ENCODE results near the gene UTP18.
A peak's percentile ranks its signal among the peaks of the same experiment; 100 is the strongest.
"Not testable (repeated sequence)": the region's sequence is repeated elsewhere in the genome, so short reads cannot be mapped to it uniquely, and the experiment has no call there.

UTP18 gene

DNA sequence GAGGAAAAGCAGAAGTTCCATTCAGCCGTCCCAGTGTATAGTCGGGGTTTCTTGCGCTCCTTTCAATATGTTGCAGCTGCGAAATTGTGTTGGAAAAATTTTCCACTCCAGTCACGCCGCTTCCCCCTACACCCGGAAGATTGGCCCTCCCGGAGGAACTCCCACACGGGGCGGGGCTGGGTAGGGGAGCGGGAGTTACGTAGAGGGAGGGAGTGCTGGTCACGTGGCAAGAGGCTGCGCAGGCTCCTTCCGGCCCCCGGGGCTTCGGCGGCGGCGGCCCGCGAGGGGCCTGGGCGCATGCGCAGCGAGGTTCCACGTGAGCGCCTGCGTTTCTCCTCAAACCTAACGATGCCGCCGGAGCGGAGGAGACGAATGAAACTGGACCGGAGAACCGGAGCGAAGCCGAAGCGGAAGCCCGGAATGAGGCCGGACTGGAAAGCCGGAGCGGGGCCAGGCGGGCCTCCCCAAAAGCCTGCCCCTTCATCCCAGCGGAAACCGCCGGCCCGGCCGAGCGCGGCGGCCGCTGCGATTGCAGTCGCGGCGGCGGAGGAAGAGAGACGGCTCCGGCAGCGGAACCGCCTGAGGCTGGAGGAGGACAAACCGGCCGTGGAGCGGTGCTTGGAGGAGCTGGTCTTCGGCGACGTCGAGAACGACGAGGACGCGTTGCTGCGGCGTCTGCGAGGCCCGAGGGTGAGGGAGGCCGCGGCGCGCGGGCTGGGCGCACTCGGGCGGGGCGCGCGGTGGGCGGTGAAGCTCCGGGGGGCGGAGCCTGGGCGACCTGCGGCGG is at the start of gene UTP18:
Gene UTP18, plus strand, starts transcription at position 310 of the 787 bp plus-strand sequence. Its CDS starts 39 bp downstream, at position 349.
- peak; percentile 83 for DNase-seq

DNA sequence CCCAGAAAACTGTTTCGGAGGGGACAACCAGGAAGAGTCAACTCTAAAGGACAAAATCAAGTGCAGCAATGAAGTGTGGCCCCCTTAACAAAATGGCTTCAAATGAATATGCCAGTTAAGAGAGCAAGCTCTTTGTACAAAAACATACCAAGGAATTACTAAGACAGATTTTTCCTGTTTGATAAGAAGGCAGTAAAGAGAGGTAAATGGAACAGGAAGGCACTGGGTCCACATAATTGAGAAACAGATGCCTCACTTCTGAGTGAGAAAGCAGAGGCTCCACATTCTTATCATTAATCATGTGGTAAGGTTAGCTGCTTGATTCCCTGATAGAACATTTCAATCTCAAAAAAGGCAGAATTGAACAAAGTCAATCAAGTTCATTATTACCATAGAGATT is 45.4 kb upstream of the UTP18 start:
- DNase-seq = no peak

DNA sequence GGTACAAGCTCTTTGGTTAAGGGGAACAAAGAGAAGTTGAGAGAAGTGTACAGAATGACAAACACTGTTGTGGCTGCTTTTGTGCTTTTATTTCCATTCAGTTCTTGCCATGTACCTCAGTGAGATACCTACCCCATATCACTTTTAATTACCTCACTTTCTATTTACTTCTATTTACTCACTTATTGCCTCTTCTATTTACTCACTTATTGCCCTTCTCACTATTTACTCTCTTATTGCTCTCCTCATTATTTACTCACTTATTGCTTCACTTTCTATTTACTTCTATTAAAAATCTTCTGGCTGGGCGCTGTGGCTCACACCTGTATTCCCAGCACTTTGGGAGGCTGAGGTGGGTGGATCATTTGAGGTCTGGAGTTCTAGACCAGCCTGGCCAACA is 42.4 kb upstream of the UTP18 start:
- DNase-seq = no peak

DNA sequence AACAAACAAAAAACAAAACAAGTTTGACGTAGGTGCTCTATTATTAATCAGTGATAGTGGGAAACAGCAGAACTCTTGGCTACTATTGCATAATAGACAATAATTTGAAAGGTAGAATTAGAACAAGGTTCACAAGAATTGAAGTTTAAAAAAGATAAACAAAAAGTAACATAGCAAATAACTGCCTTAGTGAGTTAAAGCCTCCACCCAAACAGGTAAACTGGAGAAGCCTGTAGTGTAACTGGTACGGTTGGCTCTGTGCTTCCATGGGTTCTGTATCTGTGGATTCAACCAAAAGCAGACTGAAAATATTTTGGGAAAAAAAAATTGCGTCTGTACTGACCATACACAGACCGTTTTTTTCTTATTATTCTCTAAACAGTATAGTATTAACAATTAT is 39.0 kb upstream of the UTP18 start:
- DNase-seq = no peak

DNA sequence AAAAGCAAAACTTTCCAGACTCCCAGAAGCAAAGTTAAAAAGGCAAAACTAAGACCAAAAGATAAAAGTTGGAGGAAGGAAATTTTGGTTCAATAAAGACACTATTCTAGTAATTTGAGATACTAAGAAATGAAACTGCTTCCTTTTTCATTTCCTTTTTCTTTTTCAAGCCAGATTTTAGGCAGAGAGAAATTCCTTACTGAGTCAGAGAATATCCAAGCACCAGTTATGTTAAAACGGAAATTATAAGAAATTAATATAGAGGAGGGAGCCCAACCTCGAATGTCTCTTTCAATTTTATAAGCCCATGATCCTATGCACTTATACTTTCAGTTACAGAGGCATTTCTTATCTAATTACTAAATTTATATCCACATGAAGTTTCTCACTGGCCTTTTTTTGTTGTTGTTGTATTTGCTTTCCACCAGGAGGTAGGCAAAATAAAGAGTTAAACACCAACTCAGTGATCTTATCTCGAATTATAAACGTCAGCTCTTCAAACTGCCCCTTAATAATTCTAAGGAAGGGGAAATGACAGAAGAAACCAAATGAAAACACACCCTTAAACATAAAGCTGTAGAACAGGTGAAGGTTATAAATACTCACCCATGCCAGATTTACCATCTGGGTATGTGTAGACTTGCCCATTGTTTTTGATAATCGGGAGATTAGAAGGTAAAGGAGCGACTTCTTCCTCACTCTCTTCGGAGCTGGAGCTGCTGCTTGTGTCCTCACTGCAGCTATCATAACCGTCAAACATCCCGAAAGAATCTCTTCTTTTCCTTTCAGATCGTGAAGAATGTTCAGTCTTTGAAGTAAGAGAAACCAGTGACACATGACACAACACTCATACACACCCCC is 35.7 kb upstream of the UTP18 start:
- no peak for DNase-seq

DNA sequence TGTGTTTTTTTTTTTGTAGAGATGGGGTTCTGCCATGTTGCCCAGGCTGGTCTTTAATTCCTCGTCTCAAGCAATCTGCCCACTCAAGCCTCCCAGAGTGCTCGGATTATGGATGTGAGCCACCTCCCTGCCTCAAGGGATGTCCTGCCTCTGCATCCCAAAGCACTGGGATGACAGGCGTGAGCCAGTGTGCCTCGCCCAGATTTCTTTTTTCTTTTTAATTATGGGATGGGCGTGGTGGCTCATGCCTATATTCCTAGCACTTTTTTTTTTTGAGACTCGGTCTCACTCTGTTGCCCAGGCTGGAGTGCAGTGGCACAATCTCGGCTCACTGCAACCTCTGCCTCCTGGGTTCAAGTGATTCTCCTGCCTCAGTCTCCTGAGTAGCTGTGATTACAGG is 34.8 kb upstream of the UTP18 start:
- not testable (repeated sequence) for DNase-seq

DNA sequence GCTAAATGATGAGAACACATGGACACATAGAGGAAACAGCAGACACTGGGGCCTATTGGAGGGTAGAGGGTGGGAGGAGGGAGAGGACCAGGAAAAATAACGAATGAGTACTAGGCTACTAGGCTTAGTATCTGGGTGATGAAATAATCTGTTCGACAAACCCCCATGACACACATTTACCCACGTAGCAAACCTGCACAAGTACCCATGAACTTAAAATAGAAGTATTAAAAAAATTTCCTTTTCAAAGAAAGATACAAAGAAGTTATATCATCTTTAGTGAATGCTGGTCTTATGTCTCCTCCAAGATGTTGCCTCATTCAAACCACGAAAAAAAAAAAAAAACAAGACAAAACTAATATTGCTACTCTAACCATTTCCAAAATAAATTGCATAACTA is 32.2 kb upstream of the UTP18 start:
- DNase-seq = no peak

DNA sequence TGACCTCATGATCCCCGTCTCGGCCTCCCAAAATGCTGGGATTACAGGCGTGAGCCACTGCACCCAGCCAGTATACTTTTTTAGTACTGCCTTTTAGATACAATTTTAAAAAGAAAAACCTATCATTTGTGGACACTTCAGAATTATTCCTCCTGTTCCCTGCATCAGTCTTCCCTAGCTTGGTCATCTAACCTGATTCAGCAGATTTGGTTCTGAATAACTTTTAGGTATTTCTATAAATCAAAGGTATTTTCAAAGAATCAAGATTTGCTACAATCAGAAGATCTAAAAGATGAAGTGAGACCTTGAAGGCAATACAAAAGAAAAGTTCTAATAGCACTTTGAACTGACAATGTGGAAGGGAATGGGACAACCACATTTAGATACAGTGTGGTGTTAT is 30.5 kb upstream of the UTP18 start:
- DNase-seq = no peak

DNA sequence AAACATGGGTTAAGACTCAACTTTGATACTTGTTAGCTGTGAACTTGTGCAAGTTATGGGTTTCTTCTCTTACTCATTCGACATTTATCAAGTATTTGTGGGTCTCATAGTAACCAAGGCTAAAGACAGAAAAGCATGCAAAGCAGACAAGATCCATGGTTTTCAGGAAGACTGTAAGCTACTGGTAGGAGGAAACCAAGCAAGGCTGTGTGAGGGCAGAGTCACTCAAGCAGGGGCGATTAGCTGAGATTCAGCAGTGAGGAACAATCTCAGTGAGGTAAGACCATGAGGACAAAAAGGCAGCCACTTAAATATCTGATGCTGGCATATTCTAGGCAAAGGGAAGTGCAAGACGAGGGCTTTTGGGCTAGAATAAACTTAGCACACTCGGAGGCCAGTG is 30.0 kb upstream of the UTP18 start:
- no peak for DNase-seq

DNA sequence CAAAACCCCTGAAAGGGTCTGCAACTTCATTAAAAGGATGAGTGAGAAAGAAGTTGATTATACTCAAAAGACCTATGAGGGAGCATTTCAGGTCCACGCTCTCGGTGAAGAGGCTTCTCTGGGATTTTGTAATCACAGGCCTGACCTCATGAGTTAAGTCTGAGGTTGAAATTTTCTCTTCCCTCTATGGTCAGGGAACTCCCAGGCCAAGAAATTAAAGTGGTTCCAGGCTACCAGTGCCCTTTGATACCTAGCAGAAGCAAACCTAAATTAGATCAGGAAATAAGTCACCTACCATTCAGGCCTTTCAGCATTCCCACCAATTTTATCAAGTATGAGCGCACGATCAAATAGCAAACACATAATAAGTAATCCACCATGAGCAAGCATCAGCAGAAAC is 28.3 kb upstream of the UTP18 start:
- no peak for DNase-seq

DNA sequence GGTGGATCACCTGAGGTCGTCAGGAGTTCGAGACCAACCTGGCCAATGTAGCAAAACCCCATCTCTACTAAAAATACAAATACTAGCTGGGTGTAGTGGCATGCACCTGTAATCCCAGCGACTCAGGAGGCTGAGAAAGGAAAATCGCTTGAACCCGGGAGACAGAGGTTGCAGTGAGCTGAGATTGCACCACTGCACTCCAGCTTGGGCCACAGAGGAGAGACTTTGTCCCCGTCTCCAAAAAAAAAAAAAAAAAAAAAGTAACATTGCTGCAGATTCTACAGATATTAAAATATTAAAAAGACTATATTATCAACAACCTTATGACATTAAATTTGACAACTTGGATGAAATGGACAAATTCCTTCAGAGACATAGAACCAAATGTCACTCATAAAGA is 26.2 kb upstream of the UTP18 start:
- DNase-seq = no peak

DNA sequence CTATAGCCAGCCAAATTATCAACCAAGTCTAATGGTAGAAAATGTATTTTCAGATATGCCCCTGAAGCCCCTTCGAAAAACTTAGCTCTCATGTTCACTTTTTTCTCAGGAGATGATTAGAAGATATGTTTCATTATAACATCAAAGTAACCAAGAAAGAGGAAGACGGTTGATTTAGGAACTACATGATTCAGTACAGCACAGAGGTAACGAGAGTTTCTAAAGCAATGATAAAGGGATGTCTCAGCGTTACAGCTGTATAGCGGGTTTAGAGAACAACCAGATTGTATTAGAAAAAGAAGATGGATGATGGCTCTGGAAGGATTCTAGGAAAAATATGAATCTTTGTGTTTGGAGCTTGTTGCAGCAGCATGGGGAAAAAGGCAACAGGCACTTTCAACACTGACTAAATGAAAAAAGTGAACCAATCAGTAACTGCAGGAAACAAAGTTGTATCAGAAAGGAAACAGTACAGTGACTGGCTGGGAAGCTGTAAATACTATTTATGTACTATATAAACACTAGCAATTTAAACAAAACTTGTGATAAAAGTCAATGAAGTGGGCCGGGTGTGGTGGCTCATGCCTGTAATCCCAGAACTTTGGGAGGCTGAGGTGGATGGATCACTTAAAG is 22.0 kb upstream of the UTP18 start:
- no peak for DNase-seq

DNA sequence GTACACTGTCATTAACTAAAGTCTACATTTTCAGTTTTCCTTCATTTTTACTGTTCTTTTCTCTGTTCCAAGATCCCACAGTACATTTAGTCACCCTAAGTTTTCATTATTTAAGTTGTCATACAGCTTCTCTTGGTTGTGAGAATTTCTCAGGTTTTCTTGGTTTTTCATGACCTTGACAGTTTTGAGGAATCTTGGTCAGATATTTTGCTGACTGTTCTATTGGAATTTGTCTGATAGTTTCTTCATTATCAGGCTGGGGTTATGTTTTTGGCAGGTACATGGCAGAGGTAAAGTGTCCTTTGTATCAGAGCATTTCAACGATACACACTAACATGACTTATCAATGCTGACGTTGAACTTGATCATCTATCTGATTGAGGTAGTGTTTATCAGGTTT is 20.1 kb upstream of the UTP18 start:
- DNase-seq = no peak

DNA sequence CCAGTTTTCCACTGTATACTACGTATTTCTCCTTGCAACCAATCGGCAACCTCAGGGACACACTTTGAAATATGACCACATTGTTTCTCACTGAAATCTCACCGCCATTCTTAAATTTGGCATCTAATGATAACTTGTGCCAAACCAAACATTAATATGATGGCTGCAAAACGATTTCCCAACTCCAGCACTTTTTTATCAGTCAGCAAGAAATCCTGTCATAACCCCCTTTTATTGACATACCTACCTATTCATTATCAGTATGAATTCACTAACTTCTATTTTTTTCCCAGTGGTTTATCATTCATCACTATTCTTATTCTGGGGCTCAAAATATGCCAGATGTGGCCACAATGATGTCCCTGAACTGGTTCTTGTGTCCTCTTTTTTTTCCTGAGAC is 16.3 kb upstream of the UTP18 start:
- DNase-seq = no peak

DNA sequence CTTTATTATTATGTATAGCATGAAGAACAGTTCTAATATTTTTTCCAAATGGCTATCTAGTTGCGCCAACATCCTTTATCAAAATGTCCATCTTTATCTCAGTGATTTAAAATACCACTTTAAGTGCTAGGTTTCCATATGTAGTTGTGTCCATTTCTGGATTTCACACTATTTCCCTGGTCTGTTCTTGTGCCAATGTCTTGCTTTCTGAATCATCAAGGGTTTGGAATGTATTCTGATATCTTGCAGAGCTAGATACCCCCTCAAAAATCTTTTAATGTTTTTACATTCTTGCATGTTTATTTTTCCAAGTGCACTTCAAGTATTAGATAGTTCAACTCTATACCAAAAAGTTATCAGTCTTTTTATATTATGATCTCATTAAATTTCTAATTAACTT is 14.8 kb upstream of the UTP18 start:
- no peak for DNase-seq

DNA sequence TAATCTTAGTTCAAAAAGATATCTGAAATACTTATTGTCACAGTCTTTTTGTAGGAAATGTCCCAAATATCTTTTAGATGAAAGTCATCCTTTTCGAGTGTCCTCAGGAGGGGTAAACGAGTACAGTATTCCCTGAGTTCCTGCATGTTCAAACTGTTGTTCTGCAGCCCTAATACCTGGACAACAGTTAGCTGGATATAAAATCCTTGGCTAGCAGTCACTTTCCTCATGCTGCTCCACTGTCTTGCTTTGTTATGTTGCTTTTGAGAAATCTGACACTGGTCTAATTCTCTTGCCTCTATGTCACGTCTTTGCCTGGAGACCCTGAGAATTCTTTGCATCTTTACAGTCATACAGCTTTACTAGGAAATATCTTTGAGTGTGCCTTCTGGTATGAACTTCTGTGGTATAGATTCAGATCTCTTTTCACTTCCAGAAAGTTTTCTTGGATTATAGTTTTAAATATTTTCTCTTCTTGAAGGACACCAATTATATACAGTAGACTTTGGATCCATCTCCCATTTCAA is 10.0 kb upstream of the UTP18 start:
- DNase-seq = no peak

DNA sequence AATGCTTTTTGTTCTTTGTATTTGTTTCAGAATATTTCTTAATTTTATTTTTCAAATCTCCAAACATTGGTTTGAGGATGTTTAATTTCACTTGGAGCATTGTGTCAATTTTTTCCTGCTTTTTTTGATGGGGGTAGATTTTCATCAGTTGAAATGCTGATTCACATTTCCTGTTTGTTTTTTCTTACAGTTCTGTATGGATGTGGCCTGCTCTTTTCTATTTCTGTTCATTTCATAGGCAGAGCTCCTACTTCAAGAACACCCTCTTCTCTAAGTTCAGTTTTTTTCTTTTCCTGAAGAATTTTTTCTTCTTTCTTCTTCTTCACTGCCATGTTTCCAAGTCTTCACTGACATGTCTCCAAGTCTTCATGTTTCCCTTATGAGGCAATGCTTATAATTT is 9.3 kb upstream of the UTP18 start:
- DNase-seq = no peak

DNA sequence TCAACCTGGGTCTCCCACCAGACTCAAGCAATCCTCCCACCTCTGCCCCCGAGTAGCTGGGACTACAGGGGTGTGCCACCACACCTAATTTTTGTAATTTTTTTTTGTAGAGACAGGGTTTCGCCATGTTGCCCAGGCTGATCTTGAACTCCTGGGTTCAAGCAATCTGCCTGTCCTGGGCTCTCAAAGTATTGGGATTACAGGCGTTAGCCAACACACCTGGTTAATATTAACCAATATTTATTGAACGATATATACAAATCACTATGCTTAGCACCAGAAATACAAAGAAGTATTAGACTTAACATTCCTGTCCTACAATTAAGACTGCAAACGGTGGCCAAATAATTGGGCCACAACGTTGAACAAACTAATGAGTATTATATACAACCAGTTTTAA is 4.7 kb upstream of the UTP18 start:
- no peak for DNase-seq

DNA sequence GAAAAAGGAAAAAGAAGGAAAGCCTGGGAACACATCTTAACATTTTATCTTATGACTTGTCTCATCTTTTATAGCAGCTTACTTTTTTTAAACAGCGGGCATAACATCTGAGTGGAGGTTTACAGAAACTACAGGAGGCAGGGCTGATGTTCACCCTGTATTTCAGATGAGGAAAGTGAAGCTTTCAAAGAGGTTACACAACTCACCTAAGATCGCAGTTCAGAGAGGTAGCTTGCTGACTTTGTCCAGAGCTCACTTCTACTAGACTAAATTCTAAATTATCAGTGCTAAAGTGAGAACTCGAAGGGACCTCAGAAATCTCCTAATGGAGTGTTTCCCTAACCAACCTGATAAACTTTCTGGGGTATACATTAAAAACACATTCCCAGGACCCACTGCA is 4.2 kb upstream of the UTP18 start:
- DNase-seq = no peak

DNA sequence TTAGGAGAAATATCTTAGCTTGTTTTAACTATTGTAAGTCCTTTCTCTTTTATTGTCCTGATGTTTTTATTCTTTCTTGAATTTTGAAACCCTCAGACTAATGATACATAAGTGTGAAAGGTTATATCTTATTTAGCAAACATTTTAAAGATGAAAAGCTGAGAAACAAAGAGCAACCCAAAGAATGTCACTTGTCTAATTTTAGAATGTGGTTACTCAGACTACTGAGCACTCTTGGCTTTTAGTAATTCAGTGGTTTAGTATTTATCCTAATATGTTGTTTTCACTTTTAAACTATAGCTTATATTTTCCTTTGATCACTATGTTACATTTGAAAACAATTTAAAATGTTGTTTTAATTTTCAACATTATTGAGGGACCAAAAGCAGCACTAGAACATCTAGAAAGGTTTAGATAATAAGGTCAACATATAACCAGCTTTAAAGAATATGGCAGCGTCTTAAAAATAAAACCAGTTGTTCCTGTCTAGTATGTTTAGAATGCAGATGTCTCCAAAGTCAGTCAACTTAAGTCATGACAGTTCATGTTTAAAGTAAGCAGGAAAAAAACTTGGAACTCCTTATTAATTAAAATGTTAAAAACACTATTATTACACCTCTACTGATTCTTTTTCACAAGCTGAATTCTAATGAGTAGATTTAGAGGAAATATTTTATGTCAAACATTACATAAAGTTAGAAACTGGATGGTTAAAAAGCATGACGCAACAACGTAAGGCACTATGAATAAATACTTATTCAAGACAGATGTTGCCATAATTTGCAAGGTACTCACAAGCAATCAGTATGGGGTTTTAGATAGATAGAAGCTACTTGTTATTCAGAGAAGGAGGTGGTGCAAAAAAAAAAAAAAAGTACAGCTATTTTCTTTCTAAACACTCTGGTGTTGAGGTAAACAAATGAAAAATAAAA is 2.9 kb upstream of the UTP18 start:
- no peak for DNase-seq

DNA sequence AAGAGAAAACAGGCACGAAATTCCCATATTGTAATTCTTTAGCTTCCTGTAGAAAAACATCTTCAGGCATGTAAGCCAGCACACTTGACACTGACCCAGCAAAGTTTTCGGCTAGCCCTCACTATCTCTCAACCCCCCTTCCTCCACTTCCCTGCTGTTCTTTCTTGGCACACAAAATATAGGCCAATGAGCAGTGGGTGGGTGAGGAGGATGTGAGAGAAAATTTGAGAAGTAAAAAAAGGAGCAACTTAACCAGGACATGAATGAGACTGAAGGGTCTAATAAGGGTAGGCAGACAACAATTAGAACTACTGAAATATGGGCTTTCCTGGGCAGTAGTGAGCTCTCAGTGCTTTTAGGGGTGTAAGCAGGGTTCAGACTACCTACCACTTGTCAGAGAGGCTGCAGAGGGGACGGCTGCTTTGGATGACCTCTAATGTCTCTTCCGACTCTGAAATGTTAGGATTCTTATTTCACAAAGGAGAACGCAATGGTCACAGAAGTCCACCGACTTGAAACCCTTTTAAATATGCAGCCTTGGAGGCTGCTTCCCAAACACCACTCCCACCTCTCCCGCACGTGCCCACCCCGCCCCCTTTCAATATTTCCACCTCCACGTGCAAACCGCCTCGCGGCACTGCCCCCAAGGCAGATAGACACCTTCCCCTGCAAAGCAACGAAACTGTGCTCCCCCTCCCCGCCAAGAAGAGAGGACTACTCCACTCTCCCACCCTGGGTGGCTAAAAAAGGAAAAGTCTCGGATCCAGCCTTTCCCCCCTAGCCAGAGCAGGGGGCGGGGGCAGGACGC is 1.4 kb upstream of the UTP18 start:
- DNase-seq = no peak
